GM23338 (cell line): ENCODE data around the gene SYNPO2. TPM values are rescaled to one million over a fixed set of nuclear protein-coding genes. Genes with fewer than 3 reads are reported as not detected.
A peak's percentile ranks its signal among the peaks of the same experiment; 100 is the strongest.

ENCODE experiments used
- ATAC-seq: fragments of 200-7000 bp; cut with Tn5 transposase; 3 replicates; pipeline ENCODE4 v1.9.1; 2020
- DNase-seq: peaks from one replicate; pipeline ENCODE4 v3.0.0-alpha.2; 2015; ENCODE audit warnings: low spot score
- H2AFZ ChIP-seq: fragments of 200-600 bp; sonication (generic); 2 replicates; pipeline ENCODE4 v1.8.0; 2016; ENCODE audit warnings: antibody characterized with exemption, mild to moderate bottlenecking, moderate library complexity
- H3F3A ChIP-seq: fragments of 200-600 bp; sonication (generic); replicated peaks from 2 replicates; pipeline ENCODE4 v1.8.0; 2017; ENCODE audit warnings: antibody characterized with exemption, mixed run types, low read depth
- H3K27ac ChIP-seq: fragments of 200-600 bp; sonication (generic); 2 replicates; pipeline ENCODE4 v1.6.1; 2016; ENCODE audit warnings: low read depth
- H3K27me3 ChIP-seq: fragments of 200-600 bp; sonication (generic); 2 replicates; pipeline ENCODE4 v1.8.0; 2016; ENCODE audit warnings: mild to moderate bottlenecking, mixed run types, moderate library complexity; ENCODE audit not compliant: insufficient read depth
- H3K36me3 ChIP-seq: fragments of 200-600 bp; sonication (generic); 2 replicates; pipeline ENCODE4 v1.8.0; 2016; ENCODE audit warnings: mild to moderate bottlenecking; ENCODE audit not compliant: insufficient read depth
- H3K4me1 ChIP-seq: fragments of 200-600 bp; sonication (generic); 2 replicates; pipeline ENCODE4 v1.8.0; 2016; ENCODE audit warnings: mild to moderate bottlenecking, moderate library complexity; ENCODE audit not compliant: insufficient read depth
- H3K4me2 ChIP-seq: fragments of 200-600 bp; sonication (generic); 2 replicates; pipeline ENCODE4 v1.7.1; 2017; ENCODE audit warnings: mixed run types
- H3K4me3 ChIP-seq: fragments of 200-600 bp; sonication (generic); 2 replicates; pipeline ENCODE4 v1.6.1; 2016; ENCODE audit warnings: mixed run types
- H3K79me2 ChIP-seq: fragments of 200-600 bp; sonication (generic); replicated peaks from 2 replicates; pipeline ENCODE4 v1.8.0; 2017; ENCODE audit warnings: mild to moderate bottlenecking; ENCODE audit not compliant: insufficient read depth
- H3K9me2 ChIP-seq: fragments of 200-600 bp; sonication (generic); 2 replicates; pipeline ENCODE4 v1.8.0; 2017; ENCODE audit not compliant: insufficient read depth
- H4K20me1 ChIP-seq: fragments of 200-600 bp; sonication (generic); replicated peaks from 2 replicates; pipeline ENCODE4 v1.8.0; 2017; ENCODE audit warnings: mild to moderate bottlenecking; ENCODE audit not compliant: insufficient read depth
- H3K27ac Mint-ChIP-seq: 2 replicates; pipeline ENCODE4 v1.8.0; 2020; ENCODE audit warnings: inconsistent platforms, mild to moderate bottlenecking, moderate library complexity, mixed read lengths
- H3K27me3 Mint-ChIP-seq: 3 replicates; pipeline ENCODE4 v1.8.0; 2022; ENCODE audit warnings: low read depth, mild to moderate bottlenecking, moderate library complexity, mixed read lengths, inconsistent platforms; ENCODE audit not compliant: insufficient read depth, poor library complexity
- H3K36me3 Mint-ChIP-seq: 3 replicates; pipeline ENCODE4 v1.8.0; 2021; ENCODE audit warnings: low read depth, mild to moderate bottlenecking, inconsistent platforms, moderate library complexity, mixed read lengths
- H3K4me1 Mint-ChIP-seq: 3 replicates; pipeline ENCODE4 v1.8.0; 2020; ENCODE audit warnings: mild to moderate bottlenecking, inconsistent platforms, mixed read lengths
- H3K4me3 Mint-ChIP-seq: 3 replicates; pipeline ENCODE4 v1.8.0; 2021; ENCODE audit warnings: moderate library complexity, mild to moderate bottlenecking, inconsistent platforms, mixed read lengths
- H3K9me3 Mint-ChIP-seq: 3 replicates; pipeline ENCODE4 v1.8.0; 2020; ENCODE audit warnings: moderate library complexity, mild to moderate bottlenecking, inconsistent platforms, mixed read lengths
- CREB1 ChIP-seq: fragments of 250-450 bp; sonication (Bioruptor Pico); IDR thresholded peaks from 2 replicates; pipeline ENCODE4 v1.5.0; 2020; ENCODE audit warnings: low read depth, mild to moderate bottlenecking, moderate library complexity
- CTCF ChIP-seq, 2 experiments: fragments of 200-600 bp in 1 of 2; sonication (generic) in 1 of 2; conservative IDR thresholded peaks; 2 replicates each; pipeline versions ENCODE4 v1.5.1 to v1.6.1; 2016 to 2017; ENCODE audit warnings: antibody characterized with exemption in 2 of 2, low read depth in 2 of 2, mild to moderate bottlenecking in 2 of 2, moderate library complexity in 1 of 2
- ETS1 ChIP-seq: IDR thresholded peaks from 2 replicates; pipeline ENCODE4 v1.6.1; 2016; ENCODE audit warnings: antibody characterized with exemption
- EZH2 ChIP-seq: fragments of 200-600 bp; sonication (generic); IDR thresholded peaks from one replicate; pipeline ENCODE4 v1.8.0; 2017; ENCODE audit warnings: antibody characterized with exemption, mild to moderate bottlenecking, low read depth; ENCODE audit not compliant: unreplicated experiment
- EZH2phosphoT487 ChIP-seq: fragments of 200-600 bp; sonication (generic); IDR thresholded peaks from one replicate; pipeline ENCODE4 v1.8.1; 2018; ENCODE audit warnings: antibody characterized with exemption; ENCODE audit not compliant: unreplicated experiment
- JUNB ChIP-seq: IDR thresholded peaks from one replicate; pipeline ENCODE4 v1.6.1; 2016; ENCODE audit warnings: antibody characterized with exemption; ENCODE audit not compliant: unreplicated experiment
- NANOG ChIP-seq: IDR thresholded peaks from 2 replicates; pipeline ENCODE4 v1.6.1; 2016; ENCODE audit warnings: antibody characterized with exemption, borderline replicate concordance
- POLR2AphosphoS5 ChIP-seq: IDR thresholded peaks from 2 replicates; pipeline ENCODE4 v1.6.1; 2016; ENCODE audit warnings: antibody characterized with exemption, low read depth
- REST ChIP-seq: IDR thresholded peaks from one replicate; pipeline ENCODE4 v1.6.1; 2018; ENCODE audit warnings: antibody characterized with exemption; ENCODE audit not compliant: unreplicated experiment
- STAT1 ChIP-seq: IDR thresholded peaks from one replicate; pipeline ENCODE4 v1.6.1; 2016; ENCODE audit warnings: antibody characterized with exemption; ENCODE audit not compliant: unreplicated experiment
- ZNF331 ChIP-seq: fragments of 250-450 bp; sonication (Bioruptor Pico); IDR thresholded peaks from 2 replicates; pipeline ENCODE4 v1.5.0; 2020; ENCODE audit warnings: low read depth, mild to moderate bottlenecking, moderate library complexity
- polyA plus RNA-seq: library from polyadenylated mRNA; unstranded; fragments of >200 nt; fragmentation: Nextera tagmentation; extraction: Ambion mirVana; gene quantifications from 2 replicates; pipeline ENCODE4 v1.2.1, GENCODE V29; 2016
- total RNA-seq: library from RNA; depleted of rRNA; stranded (reverse); fragments of >200 nt; shearing (Covaris generic); gene quantifications from 2 replicates; pipeline ENCODE4 v1.2.3, GENCODE V29; 2014

Gene SYNPO2
- total and polyA plus RNA-seq, 2 experiments from 2014 or later = 2.1 to 3.4 TPM

- peaks cover 32% of the 10 kb centered on the region for H3K4me1 ChIP-seq
- H3K27ac ChIP-seq = no peak overlapping the region
- Mint-ChIP-seq H3K27ac (no peak overlapping the region), H3K27me3 (no peaks in the 10 kb centered on the region), H3K4me3 (no peak overlapping the region), H3K4me1 (peaks cover 26% of the 10 kb centered on the region), H3K36me3 (no peaks in the 10 kb centered on the region), H3K9me3 (no peaks in the 10 kb centered on the region)
- DNase-seq (no peak), ATAC-seq (no peak)
- no peak overlapping the region for H2AFZ ChIP-seq
- H3K4me2 ChIP-seq = peak overlapping the region; percentile 45; the same call in 1 of the 2 replicates
- H3K36me3 ChIP-seq = no peaks in the 10 kb centered on the region
- TF ChIP-seq CREB1 (CRISPR knock-in tag) = no peak
- no peak for TF ChIP-seq CTCF (conservative IDR thresholded peaks at IDR 0.05; ENCODE audit: low read depth in 2 of 2)
- no peak for TF ChIP-seq STAT1
- TF ChIP-seq EZH2phosphoT487 = no peak
- no peak for TF ChIP-seq EZH2
- TF ChIP-seq POLR2AphosphoS5 = no peak
- no peaks in the 10 kb centered on the region for H3K27me3 ChIP-seq
- no peaks in the 10 kb centered on the region for H4K20me1 ChIP-seq
- H3F3A ChIP-seq = no peaks in the 10 kb centered on the region
- H3K4me3 ChIP-seq = no peak overlapping the region
- no peaks in the 10 kb centered on the region for H3K79me2 ChIP-seq
- H3K9me2 ChIP-seq = peaks cover 2% of the 10 kb centered on the region; the same call in 1 of the 2 replicates
These were observed 108.9 kb downstream of the SYNPO2 start for GRCh38 chr4:118997601-118998000.

GRCh38 chr4:118999919-119000318, 111.3 kb downstream of the SYNPO2 start:
- H3F3A ChIP-seq = no peaks in the 10 kb centered on the region
- H3K4me3 Mint-ChIP-seq = no peak overlapping the region
- 0 out of 2 replicates have a peak overlapping the region, but pooled peaks have one; percentile 35 for H2AFZ ChIP-seq

More at GRCh38 chr4:118999919-119000318, 111.3 kb downstream of the SYNPO2 start:
- Mint-ChIP-seq H3K9me3 (no peaks in the 10 kb centered on the region; the same call in 2 of the 3 replicates), H3K27me3 (peaks cover 3% of the 10 kb centered on the region), H3K36me3 (no peaks in the 10 kb centered on the region), H3K27ac (no peak overlapping the region), H3K4me1 (peaks cover 33% of the 10 kb centered on the region)
- no peak for ATAC-seq
- Histone ChIP-seq H3K36me3 (no peaks in the 10 kb centered on the region), H3K4me1 (peaks cover 33% of the 10 kb centered on the region), H3K79me2 (no peaks in the 10 kb centered on the region), H3K9me2 (no peaks in the 10 kb centered on the region), H3K27ac (no peak overlapping the region), H3K27me3 (no peaks in the 10 kb centered on the region), H3K4me3 (no peak overlapping the region), H3K4me2 (peak overlapping the region; percentile 52; the same call in 1 of the 2 replicates), H4K20me1 (no peaks in the 10 kb centered on the region)
- DNase-seq = no peak
- TF ChIP-seq ETS1 = no peak
- no peak for TF ChIP-seq REST
- TF ChIP-seq NANOG = no peak
- TF ChIP-seq JUNB = no peak
- no peak for TF ChIP-seq CREB1 (CRISPR knock-in tag)
- TF ChIP-seq POLR2AphosphoS5 = no peak
- TF ChIP-seq ZNF331 (CRISPR knock-in tag) = no peak
- TF ChIP-seq CTCF (conservative IDR thresholded peaks at IDR 0.05; ENCODE audit: low read depth in 2 of 2) = no peak
- no peak for TF ChIP-seq EZH2phosphoT487
